ENCODE measurements around the gene CRABP1.

Gene CRABP1

DNA sequence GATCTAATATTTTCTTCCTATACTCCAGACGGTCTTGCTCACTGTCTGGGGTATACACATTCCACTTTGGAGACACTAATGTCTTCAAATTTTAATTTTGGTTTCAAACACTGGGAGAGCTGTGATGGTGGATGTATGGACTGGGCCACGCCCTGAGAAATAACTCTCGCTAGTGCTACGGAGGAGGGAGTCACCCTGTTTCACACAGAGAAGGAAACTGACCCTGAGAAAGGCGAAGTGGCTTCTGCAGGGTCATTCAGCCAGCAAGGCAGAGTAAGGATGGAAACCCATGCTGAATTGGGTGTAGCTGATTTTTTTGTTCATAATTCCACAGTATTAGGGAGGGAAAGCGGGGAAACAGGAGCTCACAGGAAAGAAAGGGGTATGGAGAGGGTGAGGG lies 32.2 kb upstream of the CRABP1 start:
- DNase-seq = no peak

DNA sequence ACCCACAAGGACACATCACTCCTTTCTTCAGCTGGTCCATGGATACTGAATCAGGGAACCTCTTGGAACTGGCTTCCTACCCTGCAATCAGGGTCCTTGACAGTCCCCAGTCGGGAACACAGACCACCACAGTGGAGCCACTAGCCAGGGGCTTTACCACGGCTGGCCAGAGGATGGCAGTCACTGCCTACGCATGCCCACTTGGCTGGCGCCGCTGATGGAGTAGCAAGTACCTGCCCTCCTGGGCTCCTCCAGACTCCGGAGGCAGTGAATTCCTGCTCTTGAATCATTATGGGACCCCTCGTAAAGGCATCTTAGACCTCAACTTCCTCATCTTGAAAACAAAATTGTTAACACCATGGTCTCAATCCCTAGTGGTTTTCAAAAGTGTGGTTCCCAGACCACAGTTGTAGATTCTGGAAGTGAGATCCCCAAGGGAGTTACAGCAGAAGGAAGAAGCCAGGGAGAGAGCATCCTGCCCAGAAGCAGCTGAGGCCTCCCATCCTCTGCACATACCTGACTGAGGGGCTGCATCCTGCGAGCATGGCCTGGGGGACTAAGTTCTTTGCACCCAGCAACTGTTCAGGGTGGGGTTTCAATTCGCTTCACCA lies 31.6 kb upstream of the CRABP1 start:
- TF ChIP-seq, protein P1, sequence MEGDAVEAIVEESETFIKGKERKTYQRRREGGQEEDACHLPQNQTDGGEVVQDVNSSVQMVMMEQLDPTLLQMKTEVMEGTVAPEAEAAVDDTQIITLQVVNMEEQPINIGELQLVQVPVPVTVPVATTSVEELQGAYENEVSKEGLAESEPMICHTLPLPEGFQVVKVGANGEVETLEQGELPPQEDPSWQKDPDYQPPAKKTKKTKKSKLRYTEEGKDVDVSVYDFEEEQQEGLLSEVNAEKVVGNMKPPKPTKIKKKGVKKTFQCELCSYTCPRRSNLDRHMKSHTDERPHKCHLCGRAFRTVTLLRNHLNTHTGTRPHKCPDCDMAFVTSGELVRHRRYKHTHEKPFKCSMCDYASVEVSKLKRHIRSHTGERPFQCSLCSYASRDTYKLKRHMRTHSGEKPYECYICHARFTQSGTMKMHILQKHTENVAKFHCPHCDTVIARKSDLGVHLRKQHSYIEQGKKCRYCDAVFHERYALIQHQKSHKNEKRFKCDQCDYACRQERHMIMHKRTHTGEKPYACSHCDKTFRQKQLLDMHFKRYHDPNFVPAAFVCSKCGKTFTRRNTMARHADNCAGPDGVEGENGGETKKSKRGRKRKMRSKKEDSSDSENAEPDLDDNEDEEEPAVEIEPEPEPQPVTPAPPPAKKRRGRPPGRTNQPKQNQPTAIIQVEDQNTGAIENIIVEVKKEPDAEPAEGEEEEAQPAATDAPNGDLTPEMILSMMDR (IDR thresholded peaks at IDR 0.05; ENCODE audit: low read depth, low read length) = peak; percentile 99
- no peaks in the 10 kb centered on the region for H3K27me3 ChIP-seq
- peak overlapping the region; percentile 13; the same call in 1 of the 2 replicates for H3K4me3 ChIP-seq (ENCODE audit: low read depth, low read length)
- no peaks in the 10 kb centered on the region for H3K9me3 ChIP-seq
- DNase-seq = peak; percentile 92
- no peaks in the 10 kb centered on the region for H3K36me3 ChIP-seq
- H3K4me1 ChIP-seq = peaks cover 5% of the 10 kb centered on the region

More for the DNA sequence above, 32.2 kb upstream of the CRABP1 start:
- Histone ChIP-seq H3K27me3 (no peaks in the 10 kb centered on the region), H3K9me3 (no peaks in the 10 kb centered on the region), H3K4me3 (ENCODE audit: low read depth, low read length) (no peak overlapping the region), H3K4me1 (peaks cover 5% of the 10 kb centered on the region), H3K36me3 (no peaks in the 10 kb centered on the region)
- TF ChIP-seq, protein P1 (IDR thresholded peaks at IDR 0.05; ENCODE audit: low read depth, low read length) = no peak

- Histone ChIP-seq H3K9me3 (no peaks in the 10 kb centered on the region), H3K4me3 (ENCODE audit: low read depth, low read length) (no peak overlapping the region), H3K36me3 (no peaks in the 10 kb centered on the region), H3K4me1 (peaks cover 5% of the 10 kb centered on the region), H3K27me3 (no peaks in the 10 kb centered on the region)
- TF ChIP-seq, protein P1 (IDR thresholded peaks at IDR 0.05; ENCODE audit: low read depth, low read length) = no peak
- no peak for DNase-seq
These were observed 28.9 kb upstream of the CRABP1 start for GRCh38 chr15:78311292-78311691.

DNA sequence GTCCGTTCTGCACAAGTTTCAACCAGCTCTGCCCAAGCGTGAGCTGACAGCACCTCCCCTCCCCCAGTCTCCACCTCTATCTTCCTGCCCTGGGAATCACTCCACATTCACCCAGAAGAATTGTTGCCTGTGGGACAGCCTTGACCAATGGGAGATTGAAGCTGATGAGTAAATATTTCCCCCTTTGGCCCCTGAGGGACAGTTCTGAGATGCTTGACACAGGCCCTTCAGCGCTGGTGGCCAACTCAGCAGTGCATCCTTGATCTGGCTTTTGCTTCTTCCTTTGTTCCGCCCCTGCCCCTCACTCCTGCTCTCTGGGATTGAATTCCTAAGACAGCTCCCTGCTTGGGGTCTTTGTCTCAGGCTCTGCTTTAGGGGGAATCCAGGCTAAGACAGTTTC lies 27.6 kb upstream of the CRABP1 start:
- H3K9me3 ChIP-seq = no peaks in the 10 kb centered on the region
- TF ChIP-seq, protein P1 (IDR thresholded peaks at IDR 0.05; ENCODE audit: low read depth, low read length) = no peak
- H3K4me3 ChIP-seq (ENCODE audit: low read depth, low read length) = no peak overlapping the region
- H3K4me1 ChIP-seq = peaks cover 5% of the 10 kb centered on the region
- DNase-seq = no peak
- no peaks in the 10 kb centered on the region for H3K36me3 ChIP-seq
- no peaks in the 10 kb centered on the region for H3K27me3 ChIP-seq

DNA sequence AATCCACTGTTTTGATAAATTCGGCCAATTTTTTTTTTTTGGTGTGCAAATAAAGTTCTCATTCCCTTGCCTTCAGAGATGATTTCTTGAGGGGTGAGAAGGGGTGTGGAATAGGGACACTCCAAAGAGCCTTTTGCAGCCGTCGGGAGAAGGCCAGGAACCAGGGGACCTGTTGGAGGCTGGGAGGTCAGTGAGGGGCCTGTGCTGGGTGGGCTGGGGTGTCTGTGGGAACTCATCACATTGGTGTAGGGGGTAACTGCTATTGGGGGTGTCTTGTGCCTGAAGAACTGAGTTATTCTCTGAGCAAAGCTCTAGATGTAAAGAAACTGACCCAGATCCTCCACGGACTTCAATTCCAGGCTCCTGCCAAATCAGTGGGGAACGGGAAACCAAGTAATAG lies 27.2 kb upstream of the CRABP1 start:
- H3K36me3 ChIP-seq = no peaks in the 10 kb centered on the region
- H3K4me3 ChIP-seq (ENCODE audit: low read depth, low read length) = no peak overlapping the region
- DNase-seq = no peak
- no peaks in the 10 kb centered on the region for H3K9me3 ChIP-seq
- TF ChIP-seq, protein P1 (IDR thresholded peaks at IDR 0.05; ENCODE audit: low read depth, low read length) = no peak
- peaks cover 5% of the 10 kb centered on the region for H3K4me1 ChIP-seq
- H3K27me3 ChIP-seq = no peaks in the 10 kb centered on the region

- Histone ChIP-seq H3K4me1 (peaks cover 5% of the 10 kb centered on the region), H3K4me3 (ENCODE audit: low read depth, low read length) (no peak overlapping the region), H3K9me3 (no peaks in the 10 kb centered on the region), H3K27me3 (no peaks in the 10 kb centered on the region), H3K36me3 (no peaks in the 10 kb centered on the region)
- TF ChIP-seq, protein P1 (IDR thresholded peaks at IDR 0.05; ENCODE audit: low read depth, low read length) = no peak
- DNase-seq = no peak
These were observed 26.8 kb upstream of the CRABP1 start for GRCh38 chr15:78313383-78313782.
